H9 (cell line): ENCODE measurements around the gene EPHA2. TPM values are rescaled to one million over a fixed set of nuclear protein-coding genes. Genes with fewer than 3 reads are reported as not detected.

Experiments used
- DNase-seq: peaks from one replicate; pipeline ENCODE4 v3.0.0-alpha.2; 2017
- H2AFZ ChIP-seq: one replicate; pipeline ENCODE4 v1.6.1; 2013; ENCODE audit warnings: mild to moderate bottlenecking, low read length, control low read depth, moderate library complexity
- H2AK5ac ChIP-seq: 2 replicates; pipeline ENCODE4 v1.6.1; 2013; ENCODE audit warnings: low read length, control low read depth, mixed read lengths; ENCODE audit not compliant: insufficient read length
- H2BK120ac ChIP-seq: one replicate; pipeline ENCODE4 v1.6.1; 2013; ENCODE audit warnings: low read depth, mild to moderate bottlenecking, low read length, control low read depth, inconsistent platforms; ENCODE audit not compliant: poor library complexity, severe bottlenecking
- H2BK12ac ChIP-seq: 2 replicates; pipeline ENCODE4 v1.6.1; 2013; ENCODE audit warnings: low read length, control low read depth, mixed read lengths, low read depth; ENCODE audit not compliant: insufficient read length
- H2BK15ac ChIP-seq: 2 replicates; pipeline ENCODE4 v1.6.1; 2013; ENCODE audit warnings: low read depth, low read length, control low read depth
- H2BK20ac ChIP-seq: one replicate; pipeline ENCODE4 v1.6.1; 2013; ENCODE audit warnings: low read depth, mild to moderate bottlenecking, low read length, control low read depth, inconsistent platforms; ENCODE audit not compliant: poor library complexity, severe bottlenecking
- H2BK5ac ChIP-seq: 2 replicates; pipeline ENCODE4 v1.6.1; 2013; ENCODE audit warnings: low read length, control low read depth, mixed read lengths; ENCODE audit not compliant: insufficient read length
- H3K14ac ChIP-seq: 2 replicates; pipeline ENCODE4 v1.6.1; 2013; ENCODE audit warnings: low read length, control low read depth; ENCODE audit not compliant: insufficient read depth
- H3K18ac ChIP-seq: 2 replicates; pipeline ENCODE4 v1.6.1; 2013; ENCODE audit warnings: low read depth, mild to moderate bottlenecking, mixed read lengths, low read length, control low read depth; ENCODE audit not compliant: insufficient read length
- H3K23ac ChIP-seq: 2 replicates; pipeline ENCODE4 v1.6.1; 2013; ENCODE audit warnings: low read length, control low read depth, mixed read lengths, low read depth; ENCODE audit not compliant: insufficient read length
- H3K23me2 ChIP-seq: 2 replicates; pipeline ENCODE4 v1.6.1; 2013; ENCODE audit warnings: low read depth, mild to moderate bottlenecking, mixed read lengths, low read length, control low read depth; ENCODE audit not compliant: insufficient read length, poor library complexity, severe bottlenecking
- H3K27ac ChIP-seq: 2 replicates; pipeline ENCODE4 v1.5.1; 2013; ENCODE audit warnings: low read length, control low read depth, mixed read lengths, low read depth; ENCODE audit not compliant: insufficient read length
- H3K27me3 ChIP-seq: 2 replicates; pipeline ENCODE4 v1.6.1; 2013; ENCODE audit warnings: low read length, control low read depth, inconsistent platforms; ENCODE audit not compliant: insufficient read depth
- H3K4ac ChIP-seq: 2 replicates; pipeline ENCODE4 v1.6.1; 2013; ENCODE audit warnings: low read depth, mild to moderate bottlenecking, control low read depth, inconsistent platforms, low read length, moderate library complexity
- H3K4me1 ChIP-seq: 2 replicates; pipeline ENCODE4 v1.6.1; 2013; ENCODE audit warnings: low read length, control low read depth, inconsistent platforms; ENCODE audit not compliant: insufficient read depth
- H3K4me2 ChIP-seq: 2 replicates; pipeline ENCODE4 v1.6.1; 2013; ENCODE audit warnings: low read length, control low read depth, mixed read lengths; ENCODE audit not compliant: insufficient read length, insufficient read depth
- H3K56ac ChIP-seq: 2 replicates; pipeline ENCODE4 v1.6.1; 2013; ENCODE audit warnings: low read depth, mild to moderate bottlenecking, mixed read lengths, low read length, control low read depth; ENCODE audit not compliant: insufficient read length
- H3K79me1 ChIP-seq: 2 replicates; pipeline ENCODE4 v1.6.1; 2013; ENCODE audit warnings: low read depth, mild to moderate bottlenecking, moderate library complexity, low read length, control low read depth, inconsistent platforms; ENCODE audit not compliant: insufficient read depth, poor library complexity, severe bottlenecking
- H3K79me2 ChIP-seq: 2 replicates; pipeline ENCODE4 v1.6.1; 2013; ENCODE audit warnings: low read length, control low read depth, inconsistent platforms; ENCODE audit not compliant: insufficient read depth
- H3K9ac ChIP-seq: 2 replicates; pipeline ENCODE4 v1.6.1; 2013; ENCODE audit warnings: low read length, control low read depth, mixed read lengths; ENCODE audit not compliant: insufficient read length; ENCODE audit errors: extremely low read depth
- H3K9me3 ChIP-seq: one replicate; pipeline ENCODE4 v1.6.1; 2013; ENCODE audit warnings: low read depth, low read length, inconsistent platforms; ENCODE audit not compliant: control insufficient read depth
- H3T11ph ChIP-seq: one replicate; pipeline ENCODE4 v1.6.1; 2013; ENCODE audit warnings: mild to moderate bottlenecking, low read length, control low read depth, inconsistent platforms
- H4K20me1 ChIP-seq: one replicate; pipeline ENCODE4 v1.6.1; 2013; ENCODE audit not compliant: control insufficient read depth, insufficient read length, insufficient read depth
- H4K5ac ChIP-seq: 2 replicates; pipeline ENCODE4 v1.6.1; 2013; ENCODE audit warnings: low read depth, mild to moderate bottlenecking, mixed read lengths, low read length, control low read depth; ENCODE audit not compliant: insufficient read length
- H4K8ac ChIP-seq: replicated peaks from 2 replicates; pipeline ENCODE4 v1.6.1; 2013; ENCODE audit warnings: low read length, control low read depth, mixed read lengths, low read depth; ENCODE audit not compliant: insufficient read length
- H4K91ac ChIP-seq: 2 replicates; pipeline ENCODE4 v1.6.1; 2013; ENCODE audit warnings: low read depth, mild to moderate bottlenecking, moderate library complexity, mixed read lengths, low read length, control low read depth; ENCODE audit not compliant: insufficient read length
- H3K27ac Mint-ChIP-seq, 3 experiments: 2 replicates in 2 of 3; 3 replicates in 1 of 3; pipeline ENCODE4 v1.8.0; 2020 to 2021; ENCODE audit warnings: mixed read lengths in 3 of 3, mild to moderate bottlenecking in 1 of 3, moderate library complexity in 1 of 3
- H3K27me3 Mint-ChIP-seq: 2 replicates; pipeline ENCODE4 v1.8.0; 2021; ENCODE audit warnings: low read depth, mild to moderate bottlenecking, moderate library complexity, mixed read lengths
- H3K36me3 Mint-ChIP-seq, 3 experiments: 2 replicates in 2 of 3; 3 replicates in 1 of 3; pipeline ENCODE4 v1.8.0; 2020 to 2021; ENCODE audit warnings: low read depth in 3 of 3, mixed read lengths in 3 of 3; ENCODE audit not compliant: insufficient read depth in 1 of 3
- H3K4me1 Mint-ChIP-seq, 2 experiments: 2 replicates each; pipeline ENCODE4 v1.8.0; 2020; ENCODE audit warnings: mixed read lengths in 2 of 2
- H3K4me3 Mint-ChIP-seq, 2 experiments: 2 replicates in 1 of 2; 3 replicates in 1 of 2; pipeline ENCODE4 v1.8.0; 2020 to 2021; ENCODE audit warnings: mild to moderate bottlenecking in 2 of 2, mixed read lengths in 2 of 2, moderate library complexity in 1 of 2
- H3K9me3 Mint-ChIP-seq, 2 experiments: 2 replicates in 1 of 2; 3 replicates in 1 of 2; pipeline ENCODE4 v1.8.0; 2020; ENCODE audit warnings: mild to moderate bottlenecking in 2 of 2, mixed read lengths in 2 of 2, moderate library complexity in 1 of 2
- CTCF ChIP-seq: fragments of 200-600 bp; sonication (generic); conservative IDR thresholded peaks from 3 replicates; pipeline ENCODE4 v1.8.0; 2021; ENCODE audit warnings: antibody characterized with exemption, mild to moderate bottlenecking
- WGBS: extraction: QIAGEN DNeasy Blood & Tissue Kit; methylation state at CpG from one replicate; pipeline ENCODE4 v1.1.7; 2013; ENCODE audit warnings: missing lambda C conversion rate, low lambda C conversion rate, mixed read lengths; ENCODE audit not compliant: insufficient read length; ENCODE audit errors: extremely low coverage; 5-methylcytosine and 5-hydroxymethylcytosine counted together
- total RNA-seq: library from RNA; stranded (reverse); gene quantifications from 2 replicates; pipeline ENCODE4 v1.2.1, GENCODE V29; 2021

The EPHA2 gene
- total RNA-seq, 1 experiment from 2014 or later: 33.1 TPM

- no peak overlapping the region for H4K8ac ChIP-seq
- no peaks in the 10 kb centered on the region; the same call in 1 of the 2 replicates for H3K27me3 ChIP-seq
- H3K4me1 Mint-ChIP-seq: peaks cover 14 to 28% of the 10 kb centered on the region in 2 experiments
- H3K4me2 ChIP-seq: no peak overlapping the region
- no CpG with 5 or more reads among the region's 8 CpGs for WGBS
- no peak overlapping the region for H3K4ac ChIP-seq
- H2BK120ac ChIP-seq: no peak overlapping the region
- TF ChIP-seq CTCF: no peak
- H3T11ph ChIP-seq: no peak overlapping the region
- H3K79me1 ChIP-seq: no peaks in the 10 kb centered on the region
- DNase-seq: peak; percentile 30
- H3K9me3 ChIP-seq: no peaks in the 10 kb centered on the region
- no peak overlapping the region for H3K9ac ChIP-seq
- H3K79me2 ChIP-seq: no peaks in the 10 kb centered on the region
- no peak overlapping the region for H3K4me3 Mint-ChIP-seq
- no peaks in the 10 kb centered on the region for H3K23me2 ChIP-seq
- H4K91ac ChIP-seq: no peak overlapping the region
- no peak overlapping the region for H2BK20ac ChIP-seq
- no peak overlapping the region for H2BK15ac ChIP-seq
- no peak overlapping the region for H3K18ac ChIP-seq
- no peak overlapping the region for H2BK12ac ChIP-seq
- no peak overlapping the region for H3K14ac ChIP-seq
- peaks cover 10% of the 10 kb centered on the region for H3K27me3 Mint-ChIP-seq
- no peaks in the 10 kb centered on the region for H3K9me3 Mint-ChIP-seq
- H3K27ac Mint-ChIP-seq: no peak overlapping the region
- H3K36me3 Mint-ChIP-seq: no peaks in the 10 kb centered on the region
- no peak overlapping the region for H3K56ac ChIP-seq
- no peak overlapping the region for H3K27ac ChIP-seq
- no peak overlapping the region for H2BK5ac ChIP-seq
- H4K5ac ChIP-seq: no peak overlapping the region
- no peaks in the 10 kb centered on the region for H3K4me1 ChIP-seq
- no peak overlapping the region for H2AFZ ChIP-seq
- H4K20me1 ChIP-seq: no peaks in the 10 kb centered on the region
- H2AK5ac ChIP-seq: no peak overlapping the region
- no peak overlapping the region for H3K23ac ChIP-seq
Observed at GRCh38 chr1:16091296-16091695, 64.6 kb downstream of the EPHA2 start.
